Endothelial cell of umbilical vein (primary cell): ENCODE measurements around the gene CHMP4B. TPM values are rescaled to one million over a fixed set of nuclear protein-coding genes. Genes with fewer than 3 reads are reported as not detected.

Experiments
- BruUV-seq: library from RNA; stranded (reverse); fragments of 400-500 nt; replicated peaks from 2 replicates; lab custom pipeline; 2021; lab: Mats Ljungman, UMichigan
- CTCF ChIA-PET: fragments of 300-600, 350-600 bp; sonication (Branson Sonifier 250); formaldehyde crosslinking; loops from one replicate; lab custom pipeline; 2021; ENCODE audit warnings: antibody characterized with exemption, inconsistent platforms; lab: Charles Lee
- POLR2A ChIA-PET: fragments of 300-600, 350-600 bp; sonication (Branson Sonifier 250); formaldehyde crosslinking; loops from one replicate; lab custom pipeline; 2021; ENCODE audit warnings: antibody characterized with exemption, inconsistent platforms; lab: Charles Lee
- DNase-seq: peaks from one replicate; pipeline ENCODE4 v3.0.0-alpha.2; 2011; ENCODE audit warnings: low read depth, low spot score
- FAIRE-seq: peaks from 2 replicates; lab custom pipeline; 2011; peaks lifted over from hg19 to GRCh38; lab: Jason Lieb, UNC
- H2AFZ ChIP-seq: 2 replicates; pipeline ENCODE4 v1.6.0; 2012; ENCODE audit warnings: low read depth, low read length, control low read depth, inconsistent platforms
- H3K27ac ChIP-seq: 2 replicates; pipeline ENCODE4 v1.5.1; 2011; ENCODE audit warnings: low read depth, mild to moderate bottlenecking, control low read depth, low read length, moderate library complexity; ENCODE audit not compliant: insufficient read depth
- H3K27me3 ChIP-seq, 2 experiments: 2 replicates each; pipeline versions ENCODE4 v1.6.0 to v1.6.1; 2011; ENCODE audit warnings: low read length in 2 of 2, mixed read lengths in 1 of 2; ENCODE audit not compliant: control insufficient read depth in 2 of 2, insufficient read depth in 2 of 2
- H3K36me3 ChIP-seq, 2 experiments: 2 replicates in 1 of 2; 3 replicates in 1 of 2; pipeline ENCODE4 v1.5.1; 2011; ENCODE audit warnings: low read length in 2 of 2, mild to moderate bottlenecking in 1 of 2, moderate library complexity in 1 of 2; ENCODE audit not compliant: control insufficient read depth in 2 of 2, insufficient read depth in 2 of 2; ENCODE audit errors: extremely low read depth in 1 of 2
- H3K4me1 ChIP-seq: 3 replicates; pipeline ENCODE4 v1.5.1; 2011; ENCODE audit warnings: mild to moderate bottlenecking, low read length; ENCODE audit not compliant: control insufficient read depth, insufficient read depth; ENCODE audit errors: extremely low read depth
- H3K4me2 ChIP-seq: 2 replicates; pipeline ENCODE4 v1.6.1; 2011; ENCODE audit warnings: low read length, control low read depth, mixed read lengths; ENCODE audit not compliant: insufficient read depth
- H3K4me3 ChIP-seq, 3 experiments: fragments of 200-600 bp in 1 of 3; sonication (generic), shearing (Covaris generic) in 1 of 3; replicated peaks in 1 of 3; 2 replicates each; pipeline ENCODE4 v1.5.1; 2011 to 2016; ENCODE audit warnings: control low read depth in 3 of 3, low read length in 3 of 3, mild to moderate bottlenecking in 2 of 3, inconsistent platforms in 1 of 3, low read depth in 1 of 3, moderate library complexity in 1 of 3; ENCODE audit not compliant: insufficient read depth in 1 of 3
- H3K79me2 ChIP-seq: 2 replicates; pipeline ENCODE4 v1.6.0; 2012; ENCODE audit warnings: low read length, inconsistent platforms; ENCODE audit not compliant: control insufficient read depth, insufficient read depth
- H3K9ac ChIP-seq: replicated peaks from 2 replicates; pipeline ENCODE3; 2011; ENCODE audit warnings: low read length, control low read depth; ENCODE audit not compliant: insufficient read depth; ENCODE audit errors: extremely low read depth
- H3K9me1 ChIP-seq: replicated peaks from 3 replicates; pipeline ENCODE4 v1.6.0; 2011; ENCODE audit warnings: mild to moderate bottlenecking, low read length; ENCODE audit not compliant: control insufficient read depth, insufficient read depth; ENCODE audit errors: extremely low read depth
- H3K9me3 ChIP-seq: replicated peaks from 2 replicates; pipeline ENCODE4 v1.5.1; 2012; ENCODE audit warnings: low read length, inconsistent platforms; ENCODE audit not compliant: control insufficient read depth, insufficient read depth
- H4K20me1 ChIP-seq: replicated peaks from 2 replicates; pipeline ENCODE3; 2011; ENCODE audit warnings: mild to moderate bottlenecking, low read length; ENCODE audit not compliant: control insufficient read depth, insufficient read depth; ENCODE audit errors: extremely low read depth
- CTCF ChIP-seq, 2 donors: IDR thresholded peaks; 1 replicate in 1 of 2; 2 replicates in 1 of 2; pipeline ENCODE4 v1.5.1; 2011; ENCODE audit warnings: low read length in 2 of 2, mild to moderate bottlenecking in 2 of 2, moderate library complexity in 2 of 2, control low read depth in 1 of 2, inconsistent platforms in 1 of 2, low read depth in 1 of 2; ENCODE audit not compliant: insufficient read depth in 1 of 2; ENCODE audit errors: extremely low read depth in 1 of 2
- EZH2 ChIP-seq: IDR thresholded peaks from 2 replicates; pipeline ENCODE4 v1.6.1; 2012; ENCODE audit warnings: borderline replicate concordance, low read depth, mild to moderate bottlenecking, moderate library complexity, low read length, inconsistent platforms; ENCODE audit not compliant: severe bottlenecking
- FOS ChIP-seq: IDR thresholded peaks from 2 replicates; pipeline ENCODE4 v1.6.1; 2011; ENCODE audit warnings: mild to moderate bottlenecking, low read length, moderate library complexity, borderline replicate concordance; ENCODE audit not compliant: insufficient read depth
- GATA2 ChIP-seq: IDR thresholded peaks from 2 replicates; pipeline ENCODE4 v1.7.0; 2011; ENCODE audit warnings: low read depth, mild to moderate bottlenecking, moderate library complexity, mixed read lengths, low read length; ENCODE audit not compliant: insufficient read length, insufficient read depth
- JUN ChIP-seq: IDR thresholded peaks from 2 replicates; pipeline ENCODE4 v1.6.1; 2011; ENCODE audit warnings: borderline replicate concordance, low read depth; ENCODE audit not compliant: insufficient read length, insufficient read depth
- MAX ChIP-seq: IDR thresholded peaks from 2 replicates; pipeline ENCODE4 v1.6.1; 2011; ENCODE audit not compliant: insufficient read depth, insufficient read length
- MYC ChIP-seq: IDR thresholded peaks from one replicate; pipeline ENCODE4 v1.6.1; 2011; ENCODE audit warnings: mild to moderate bottlenecking, low read depth, low read length
- POLR2A ChIP-seq: IDR thresholded peaks from 2 replicates; pipeline ENCODE4 v1.6.1; 2012; ENCODE audit warnings: low read depth, mild to moderate bottlenecking, control low read depth, low read length
- POLR2AphosphoS5 ChIP-seq: IDR thresholded peaks from 2 replicates; pipeline ENCODE4 v1.6.1; 2012; ENCODE audit warnings: low read depth, mild to moderate bottlenecking, control low read depth, low read length, moderate library complexity; ENCODE audit not compliant: insufficient read depth
- dilution Hi-C: fragments of 300-500 bp; cut with MboI; formaldehyde crosslinking; loops from one replicate; pipeline ENCODE4 v1.15.0; 2019; ENCODE audit warnings: low sequenced_read_pairs; ENCODE audit not compliant: extremely low pct_ligation_motif_present
- intact Hi-C: fragments of 100-400 bp; cut with micrococcal nuclease; formaldehyde crosslinking; loops from one replicate; pipeline ENCODE4 v1.10.0; 2022
- polyA plus RNA-seq, 4 experiments: library from polyadenylated mRNA; depleted of rRNA in 3 of 4; stranded (reverse) in 3 of 4; unstranded in 1 of 4; fragments of >200 nt; gene quantifications; 2 replicates each; pipeline versions ENCODE4 v1.2.1 to v1.2.3, GENCODE V29; 2011 to 2012; ENCODE audit warnings: missing spikeins in 1 of 4
- total RNA-seq: library from RNA; stranded (reverse); gene quantifications from 2 replicates; pipeline ENCODE4 v1.2.3, GENCODE V29; 2021

CHMP4B gene
- total and polyA plus RNA-seq, 2 donors (not counting 3 experiments of a cell fraction or from before 2014, with no cell fraction given): 64.7 to 112 TPM

- H3K9me1 ChIP-seq: no peaks in the 10 kb centered on the region
- no peak overlapping the region for H3K27ac ChIP-seq
- peaks cover 0 to 4% of the 10 kb centered on the region in 2 experiments for H3K36me3 ChIP-seq
- no peaks in the 10 kb centered on the region for H3K9me3 ChIP-seq
- peaks cover 23% of the 10 kb centered on the region for H3K4me1 ChIP-seq
- dilution Hi-C loops (no loop called here), intact Hi-C loops (no loop called here)
- TF ChIP-seq GATA2 (no peak), POLR2AphosphoS5 (no peak), FOS (no peak), MAX (no peak), CTCF (IDR thresholded peaks at IDR 0.05; ENCODE audit: extremely low read depth in 1 of 2, insufficient read depth in 1 of 2, low read depth in 1 of 2, low read length in 2 of 2) (no peak), JUN (no peak), POLR2A (no peak), MYC (no peak), EZH2 (no peak)
- no peak overlapping the region for H3K4me2 ChIP-seq
- FAIRE-seq: no peak
- H3K27me3 ChIP-seq: no peaks in the 10 kb centered on the region
- H4K20me1 ChIP-seq: peaks cover 22% of the 10 kb centered on the region
- no peak for DNase-seq
- POLR2A ChIA-PET: no interaction called here
- no TSS peak for BruUV-seq
- H3K79me2 ChIP-seq: peaks cover 96% of the 10 kb centered on the region
- no peak overlapping the region for H3K4me3 ChIP-seq
- CTCF ChIA-PET: interaction anchor here (0.7 to 1.4 kb wide), 4 partner anchors 9 to 43 kb away, joined by 3 to 5 read pairs (median 3); no protein-coding TSS in a partner anchor
- H3K9ac ChIP-seq: no peak overlapping the region
- no peak overlapping the region for H2AFZ ChIP-seq
Observed at GRCh38 chr20:33835615-33836172, 24.5 kb downstream of the CHMP4B start.
